HT1080 (cell line): Measurements from ENCODE around the gene KCNJ14. TPM values are rescaled to one million over a fixed set of nuclear protein-coding genes. Genes with fewer than 3 reads are reported as not detected.

Experiments
- DNase-seq: peaks from one replicate; pipeline ENCODE4 v3.0.0-alpha.2; 2015; ENCODE audit warnings: low read depth
- total RNA-seq: library from RNA; depleted of rRNA; stranded (reverse); fragments of >200 nt; shearing (Covaris generic); gene quantifications from 2 replicates; pipeline ENCODE4 v1.2.3, GENCODE V29; 2014

KCNJ14 gene
- total RNA-seq, 1 experiment from 2014 or later = 0.79 TPM

GRCh38 chr19:48469934-48470680 lies 14.7 kb downstream of the KCNJ14 start:
- DNase-seq = no peak

GRCh38 chr19:48470856-48471255 lies 15.5 kb downstream of the KCNJ14 start:
- DNase-seq = no peak

GRCh38 chr19:48471836-48472235 lies 16.5 kb downstream of the KCNJ14 start:
- no peak for DNase-seq

- no peak for DNase-seq
These were observed 18.0 kb downstream of the KCNJ14 start for GRCh38 chr19:48473161-48473966.

- no peak for DNase-seq
These were observed 18.8 kb downstream of the KCNJ14 start for GRCh38 chr19:48474084-48474592.

- DNase-seq = no peak
These were observed 20.1 kb downstream of the KCNJ14 start for GRCh38 chr19:48475369-48476068.

GRCh38 chr19:48476176-48476575 lies 20.8 kb downstream of the KCNJ14 start:
- no peak for DNase-seq

- no peak for DNase-seq
These were observed 21.8 kb downstream of the KCNJ14 start for GRCh38 chr19:48477067-48477685.

GRCh38 chr19:48477698-48478338 lies 22.4 kb downstream of the KCNJ14 start:
- DNase-seq = no peak

GRCh38 chr19:48478339-48479256 lies 23.2 kb downstream of the KCNJ14 start:
- no peak for DNase-seq

- no peak for DNase-seq
These were observed 24.3 kb downstream of the KCNJ14 start for GRCh38 chr19:48479686-48480085.

GRCh38 chr19:48480183-48480557 lies 24.8 kb downstream of the KCNJ14 start:
- no peak for DNase-seq

GRCh38 chr19:48480558-48481500 lies 25.5 kb downstream of the KCNJ14 start:
- DNase-seq = no peak

GRCh38 chr19:48481846-48482639 lies 26.7 kb downstream of the KCNJ14 start:
- DNase-seq = no peak

- DNase-seq = no peak
These were observed 27.9 kb downstream of the KCNJ14 start for GRCh38 chr19:48483301-48483700.

- no peak for DNase-seq
These were observed 29.0 kb downstream of the KCNJ14 start for GRCh38 chr19:48484247-48484893.

GRCh38 chr19:48484931-48485612 lies 29.7 kb downstream of the KCNJ14 start:
- DNase-seq = no peak
